K562 (cell line): ENCODE measurements around the gene ZNF74. TPM values are rescaled to one million over a fixed set of nuclear protein-coding genes. Genes with fewer than 3 reads are reported as not detected.
A peak's percentile ranks its signal among the peaks of the same experiment; 100 is the strongest.

Experiments
- DIDO1 ChIP-seq: fragments of 450-650 bp; IDR thresholded peaks from 2 replicates; pipeline ENCODE4 v1.6.1; 2016; ENCODE audit warnings: low read depth, missing biosample characterization, missing genetic modification characterization
- ESRRB ChIP-seq: fragments of 250-450 bp; sonication (Bioruptor Pico); IDR thresholded peaks from 2 replicates; pipeline ENCODE4 v1.5.0; 2020; ENCODE audit warnings: mild to moderate bottlenecking, moderate library complexity, borderline replicate concordance
- KLF10 ChIP-seq: fragments of 250-450 bp; sonication (Bioruptor Pico); IDR thresholded peaks from 2 replicates; pipeline ENCODE4 v1.6.1; 2021; ENCODE audit warnings: matching md5 sums
- ZFP36 ChIP-seq: fragments of 150-350 bp; IDR thresholded peaks from 2 replicates; pipeline ENCODE4 v1.6.1; 2018; ENCODE audit warnings: low read length, low read depth; ENCODE audit not compliant: partially characterized antibody
- ZNF217 ChIP-seq: sonication (generic); formaldehyde crosslinking; IDR thresholded peaks from 2 replicates; pipeline ENCODE4 v1.8.0; 2022; ENCODE audit warnings: mild to moderate bottlenecking, missing genetic modification reagents
- ZNF668 ChIP-seq: fragments of 250-450 bp; sonication (Bioruptor Pico); IDR thresholded peaks from 2 replicates; pipeline ENCODE4 v1.8.0; 2022; ENCODE audit warnings: mild to moderate bottlenecking, inconsistent platforms
- polyA plus RNA-seq, 8 experiments: library from polyadenylated mRNA; depleted of rRNA in 4 of 8; stranded (reverse) in 5 of 8; unstranded in 3 of 8; fragments of >200 nt; fragmentation: Nextera tagmentation in 2 of 8; fragmentation: Illumina TruSeq in 1 of 8; extraction: Ambion mirVana in 2 of 8; extraction: Trizol in 1 of 8; gene quantifications; 2 replicates each; pipeline versions ENCODE4 v1.2.1 to v1.2.3, GENCODE V29; 2011 to 2014; ENCODE audit warnings: inconsistent platforms in 1 of 8, missing spikeins in 1 of 8
- total RNA-seq, 7 experiments: library from RNA; depleted of rRNA in 6 of 7; stranded (reverse); fragments of >200 nt in 6 of 7; fragmentation: Illumina TruSeq in 2 of 7; extraction: Trizol in 2 of 7; gene quantifications; 2 replicates each; pipeline versions ENCODE4 v1.2.1 to v1.2.3, GENCODE V29; 2011 to 2021; ENCODE audit warnings: low replicate concordance in 1 of 7
- TF ChIP-seq, protein P1 (sequence below): fragments of 450-650 bp; IDR thresholded peaks from 2 replicates; pipeline ENCODE4 v1.6.1; 2016; ENCODE audit warnings: mild to moderate bottlenecking
- TF ChIP-seq, protein P2 (sequence below), 2 experiments: fragments of 450-650 bp in 1 of 2; sonication (generic) in 1 of 2; formaldehyde crosslinking in 1 of 2; IDR thresholded peaks; 2 replicates each; pipeline versions ENCODE4 v1.7.1 to v1.9.0; 2016 to 2022; ENCODE audit warnings: inconsistent platforms in 1 of 2, mild to moderate bottlenecking in 1 of 2, missing genetic modification reagents in 1 of 2
- TF ChIP-seq, protein P3 (sequence below): sonication (generic); formaldehyde crosslinking; IDR thresholded peaks from 2 replicates; pipeline ENCODE4 v1.8.0; 2022; ENCODE audit warnings: missing genetic modification reagents, mild to moderate bottlenecking, moderate library complexity, borderline replicate concordance

Gene ZNF74
- total and polyA plus RNA-seq, 9 of the 15 experiments (the other 6 are each of a cell fraction or from before 2014, with no cell fraction given): 2.4 to 53.5 (median 31.5) TPM

DNA sequence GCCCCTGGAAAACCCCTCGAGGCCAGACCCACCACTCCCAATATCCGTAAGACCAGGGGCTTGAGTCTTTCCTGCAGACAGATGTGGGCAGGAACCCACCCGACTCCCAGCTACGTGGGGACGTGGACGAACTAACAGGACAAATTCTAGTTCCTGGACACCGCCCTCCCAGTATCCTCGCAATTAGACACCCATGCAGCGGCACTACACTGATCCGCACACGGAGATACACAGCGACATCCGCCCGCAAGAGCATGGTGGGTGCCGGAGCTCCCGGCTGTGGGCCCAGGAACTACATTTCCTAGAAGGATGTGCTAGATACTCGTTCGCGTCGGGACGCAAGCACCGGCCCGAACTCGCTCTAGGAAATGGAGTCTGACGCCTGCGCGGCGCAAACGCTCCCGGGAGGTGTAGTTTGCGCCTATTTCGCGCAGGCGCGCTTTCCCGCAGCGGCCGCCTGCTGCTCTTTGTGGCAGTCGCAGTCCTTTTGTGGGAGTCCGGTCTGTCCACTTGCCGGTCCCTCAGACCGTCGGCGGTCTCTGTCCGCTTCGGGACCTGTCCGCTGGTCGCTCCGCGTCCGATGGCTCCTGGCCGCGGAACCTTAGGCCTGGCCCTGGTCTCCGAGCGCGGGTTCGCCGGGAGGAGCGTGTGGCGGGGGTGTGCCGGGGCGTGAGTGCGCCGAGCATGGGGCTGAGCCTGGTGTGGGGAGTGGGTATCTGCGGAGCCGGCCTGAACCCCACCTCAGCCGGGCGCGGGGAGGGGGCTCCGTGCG lies at the start of gene ZNF74 (continued):
- no peak for TF ChIP-seq KLF10 (CRISPR knock-in tag)
- peak; percentile 58; the same call in 1 of the 2 replicates for TF ChIP-seq ZNF668 (CRISPR knock-in tag)
- TF ChIP-seq, protein P1, sequence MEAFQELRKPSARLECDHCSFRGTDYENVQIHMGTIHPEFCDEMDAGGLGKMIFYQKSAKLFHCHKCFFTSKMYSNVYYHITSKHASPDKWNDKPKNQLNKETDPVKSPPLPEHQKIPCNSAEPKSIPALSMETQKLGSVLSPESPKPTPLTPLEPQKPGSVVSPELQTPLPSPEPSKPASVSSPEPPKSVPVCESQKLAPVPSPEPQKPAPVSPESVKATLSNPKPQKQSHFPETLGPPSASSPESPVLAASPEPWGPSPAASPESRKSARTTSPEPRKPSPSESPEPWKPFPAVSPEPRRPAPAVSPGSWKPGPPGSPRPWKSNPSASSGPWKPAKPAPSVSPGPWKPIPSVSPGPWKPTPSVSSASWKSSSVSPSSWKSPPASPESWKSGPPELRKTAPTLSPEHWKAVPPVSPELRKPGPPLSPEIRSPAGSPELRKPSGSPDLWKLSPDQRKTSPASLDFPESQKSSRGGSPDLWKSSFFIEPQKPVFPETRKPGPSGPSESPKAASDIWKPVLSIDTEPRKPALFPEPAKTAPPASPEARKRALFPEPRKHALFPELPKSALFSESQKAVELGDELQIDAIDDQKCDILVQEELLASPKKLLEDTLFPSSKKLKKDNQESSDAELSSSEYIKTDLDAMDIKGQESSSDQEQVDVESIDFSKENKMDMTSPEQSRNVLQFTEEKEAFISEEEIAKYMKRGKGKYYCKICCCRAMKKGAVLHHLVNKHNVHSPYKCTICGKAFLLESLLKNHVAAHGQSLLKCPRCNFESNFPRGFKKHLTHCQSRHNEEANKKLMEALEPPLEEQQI: no peak
- TF ChIP-seq ZFP36: peak; percentile 4
- peak; percentile 85; the same call in 1 of the 2 replicates for TF ChIP-seq DIDO1 (tag)
- TF ChIP-seq, protein P2, sequence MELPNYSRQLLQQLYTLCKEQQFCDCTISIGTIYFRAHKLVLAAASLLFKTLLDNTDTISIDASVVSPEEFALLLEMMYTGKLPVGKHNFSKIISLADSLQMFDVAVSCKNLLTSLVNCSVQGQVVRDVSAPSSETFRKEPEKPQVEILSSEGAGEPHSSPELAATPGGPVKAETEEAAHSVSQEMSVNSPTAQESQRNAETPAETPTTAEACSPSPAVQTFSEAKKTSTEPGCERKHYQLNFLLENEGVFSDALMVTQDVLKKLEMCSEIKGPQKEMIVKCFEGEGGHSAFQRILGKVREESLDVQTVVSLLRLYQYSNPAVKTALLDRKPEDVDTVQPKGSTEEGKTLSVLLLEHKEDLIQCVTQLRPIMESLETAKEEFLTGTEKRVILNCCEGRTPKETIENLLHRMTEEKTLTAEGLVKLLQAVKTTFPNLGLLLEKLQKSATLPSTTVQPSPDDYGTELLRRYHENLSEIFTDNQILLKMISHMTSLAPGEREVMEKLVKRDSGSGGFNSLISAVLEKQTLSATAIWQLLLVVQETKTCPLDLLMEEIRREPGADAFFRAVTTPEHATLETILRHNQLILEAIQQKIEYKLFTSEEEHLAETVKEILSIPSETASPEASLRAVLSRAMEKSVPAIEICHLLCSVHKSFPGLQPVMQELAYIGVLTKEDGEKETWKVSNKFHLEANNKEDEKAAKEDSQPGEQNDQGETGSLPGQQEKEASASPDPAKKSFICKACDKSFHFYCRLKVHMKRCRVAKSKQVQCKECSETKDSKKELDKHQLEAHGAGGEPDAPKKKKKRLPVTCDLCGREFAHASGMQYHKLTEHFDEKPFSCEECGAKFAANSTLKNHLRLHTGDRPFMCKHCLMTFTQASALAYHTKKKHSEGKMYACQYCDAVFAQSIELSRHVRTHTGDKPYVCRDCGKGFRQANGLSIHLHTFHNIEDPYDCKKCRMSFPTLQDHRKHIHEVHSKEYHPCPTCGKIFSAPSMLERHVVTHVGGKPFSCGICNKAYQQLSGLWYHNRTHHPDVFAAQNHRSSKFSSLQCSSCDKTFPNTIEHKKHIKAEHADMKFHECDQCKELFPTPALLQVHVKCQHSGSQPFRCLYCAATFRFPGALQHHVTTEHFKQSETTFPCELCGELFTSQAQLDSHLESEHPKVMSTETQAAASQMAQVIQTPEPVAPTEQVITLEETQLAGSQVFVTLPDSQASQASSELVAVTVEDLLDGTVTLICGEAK (IDR thresholded peaks at IDR 0.05): no peak
- TF ChIP-seq, protein P2 (CRISPR knock-in tag; IDR thresholded peaks at IDR 0.05): no peak
- no peak for TF ChIP-seq ZNF217 (CRISPR knock-in tag)
- TF ChIP-seq, protein P3, sequence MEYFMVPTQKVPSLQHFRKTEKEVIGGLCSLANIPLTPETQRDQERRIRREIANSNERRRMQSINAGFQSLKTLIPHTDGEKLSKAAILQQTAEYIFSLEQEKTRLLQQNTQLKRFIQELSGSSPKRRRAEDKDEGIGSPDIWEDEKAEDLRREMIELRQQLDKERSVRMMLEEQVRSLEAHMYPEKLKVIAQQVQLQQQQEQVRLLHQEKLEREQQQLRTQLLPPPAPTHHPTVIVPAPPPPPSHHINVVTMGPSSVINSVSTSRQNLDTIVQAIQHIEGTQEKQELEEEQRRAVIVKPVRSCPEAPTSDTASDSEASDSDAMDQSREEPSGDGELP (CRISPR knock-in tag): no peak
- TF ChIP-seq ESRRB (CRISPR knock-in tag): peak; percentile 81; the same call in 1 of the 2 replicates
